Measurements from ENCODE around the gene NR1I2. TPM values are rescaled to one million over a fixed set of nuclear protein-coding genes. Genes with fewer than 3 reads are reported as not detected.

NR1I2 gene
- total RNA-seq, 1 experiment from 2014 or later, result 0.07 TPM

DNA sequence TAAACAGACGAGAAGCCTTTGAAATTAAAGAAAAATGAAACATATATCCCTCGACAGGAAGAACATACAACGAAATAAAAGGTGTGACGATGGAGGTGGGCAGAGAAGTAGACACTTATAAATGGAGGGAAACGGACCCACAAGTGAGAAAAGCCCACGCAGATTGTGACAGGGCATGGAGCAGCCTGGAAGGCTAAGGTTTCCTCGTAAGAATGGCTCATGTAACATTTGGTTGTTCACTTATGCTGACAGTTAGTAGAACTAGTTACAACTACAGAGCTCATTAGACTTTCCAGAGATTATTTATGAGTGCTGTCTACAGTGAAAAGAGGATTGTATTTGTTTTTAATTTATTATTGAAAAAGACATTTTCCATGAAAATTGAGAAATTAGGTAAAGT is 82.6 kb downstream of the NR1I2 start:
- H3K4me1 ChIP-seq (ENCODE audit: control insufficient read depth in 1 of 2, insufficient read depth in 2 of 2, low read length in 2 of 2), result no peaks in the 10 kb centered on the region
- no peak overlapping the region for H2AFZ ChIP-seq (ENCODE audit: low read depth, low read length, poor library complexity, severe bottlenecking)
- POLR2A ChIA-PET, result no interaction called here

More for the DNA sequence above, 82.6 kb downstream of the NR1I2 start:
- Histone ChIP-seq H3K27ac (ENCODE audit: low read depth, low read length) (no peak overlapping the region), H3K9ac (ENCODE audit: low read length) (no peak overlapping the region), H3K4me2 (ENCODE audit: low read length) (no peak overlapping the region), H3K79me2 (ENCODE audit: insufficient read depth, low read length) (no peaks in the 10 kb centered on the region), H4K20me1 (ENCODE audit: insufficient read depth) (no peaks in the 10 kb centered on the region), H3K27me3 (ENCODE audit: insufficient read depth, low read length) (no peaks in the 10 kb centered on the region), H3K36me3 (ENCODE audit: control insufficient read depth in 1 of 2, insufficient read depth in 2 of 2, low read length in 2 of 2) (peaks cover 0 to 12% of the 10 kb centered on the region in 2 experiments; a peak in 2 of 4 replicates), H3K9me2 (ENCODE audit: insufficient read depth) (no peaks in the 10 kb centered on the region), H3K4me3 (replicated peaks in 1 of 2; ENCODE audit: low read depth in 1 of 2, low read length in 2 of 2) (no peak overlapping the region), H3K9me3 (ENCODE audit: control insufficient read depth in 1 of 2, insufficient read depth in 1 of 2, low read depth in 1 of 2, low read length in 2 of 2) (no peaks in the 10 kb centered on the region)
- TF ChIP-seq SIN3A (IDR thresholded peaks at IDR 0.05; ENCODE audit: low read depth) (no peak), TCF7L2 (IDR thresholded peaks at IDR 0.05; ENCODE audit: borderline replicate concordance, extremely low read depth, insufficient read depth, insufficient read length) (no peak), POLR2AphosphoS5 (IDR thresholded peaks at IDR 0.05; ENCODE audit: low read depth, low read length) (no peak), YY1 (IDR thresholded peaks at IDR 0.05; ENCODE audit: extremely low read depth, insufficient replicate concordance, low read depth, low read length) (no peak), FOSL1 (IDR thresholded peaks at IDR 0.05; ENCODE audit: low read depth) (no peak), JUND (IDR thresholded peaks at IDR 0.05) (no peak), EZH2phosphoT487 (IDR thresholded peaks at IDR 0.05; ENCODE audit: borderline replicate concordance) (no peak), ZNF274 (IDR thresholded peaks at IDR 0.05; ENCODE audit: low read depth, low read length) (no peak), EGR1 (IDR thresholded peaks at IDR 0.05; ENCODE audit: low read depth) (no peak), ZFX (IDR thresholded peaks at IDR 0.05) (no peak), ELF1 (IDR thresholded peaks at IDR 0.05; ENCODE audit: borderline replicate concordance, low read depth) (no peak), RAD21 (IDR thresholded peaks at IDR 0.05; ENCODE audit: low read depth) (no peak)
- TF ChIP-seq, protein P1, sequence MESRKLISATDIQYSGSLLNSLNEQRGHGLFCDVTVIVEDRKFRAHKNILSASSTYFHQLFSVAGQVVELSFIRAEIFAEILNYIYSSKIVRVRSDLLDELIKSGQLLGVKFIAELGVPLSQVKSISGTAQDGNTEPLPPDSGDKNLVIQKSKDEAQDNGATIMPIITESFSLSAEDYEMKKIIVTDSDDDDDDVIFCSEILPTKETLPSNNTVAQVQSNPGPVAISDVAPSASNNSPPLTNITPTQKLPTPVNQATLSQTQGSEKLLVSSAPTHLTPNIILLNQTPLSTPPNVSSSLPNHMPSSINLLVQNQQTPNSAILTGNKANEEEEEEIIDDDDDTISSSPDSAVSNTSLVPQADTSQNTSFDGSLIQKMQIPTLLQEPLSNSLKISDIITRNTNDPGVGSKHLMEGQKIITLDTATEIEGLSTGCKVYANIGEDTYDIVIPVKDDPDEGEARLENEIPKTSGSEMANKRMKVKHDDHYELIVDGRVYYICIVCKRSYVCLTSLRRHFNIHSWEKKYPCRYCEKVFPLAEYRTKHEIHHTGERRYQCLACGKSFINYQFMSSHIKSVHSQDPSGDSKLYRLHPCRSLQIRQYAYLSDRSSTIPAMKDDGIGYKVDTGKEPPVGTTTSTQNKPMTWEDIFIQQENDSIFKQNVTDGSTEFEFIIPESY (IDR thresholded peaks at IDR 0.05; ENCODE audit: extremely low read depth, insufficient replicate concordance, low read length), result no peak
- ChIA-PET CTCF (interaction anchor here (1.2 kb wide), 1 partner anchor 27 kb away, joined by 4 read pairs; no protein-coding TSS in a partner anchor), RAD21 (ENCODE audit: low non-redundant PET in 1 of 2, low total read pairs in 2 of 2, uncharacterized antibody in 2 of 2, unreplicated experiment in 2 of 2) (no interaction called here)
- no TSS peak for BruUV-seq (replicated peaks)
- no peak for DNase-seq (ENCODE audit: low read depth, low spot score)
- intact Hi-C loops (cut with micrococcal nuclease), result no loop called here
- no peak for ATAC-seq

Other genes starting within 250 kb of the NR1I2 start
- gene CD80, start 222.5 kb upstream of the NR1I2 start, total RNA-seq (2021; ENCODE audit: unreplicated experiment), result not detected
- 1.5 TPM for gene ADPRH, start 202.6 kb upstream of the NR1I2 start, total RNA-seq (2021; ENCODE audit: unreplicated experiment)
- not detected for gene PLA1A, start 184.2 kb upstream of the NR1I2 start, total RNA-seq (2021; ENCODE audit: unreplicated experiment)
- 1.6 TPM for gene POPDC2, start 121.5 kb upstream of the NR1I2 start, total RNA-seq (2021; ENCODE audit: unreplicated experiment)
- 51.6 TPM for gene COX17, start 104.7 kb upstream of the NR1I2 start, total RNA-seq (2021; ENCODE audit: unreplicated experiment)
- gene CFAP91, start 79.1 kb upstream of the NR1I2 start, total RNA-seq (2021; ENCODE audit: unreplicated experiment), result 0.96 TPM

Measured in HCT116 (cell line).